CD8-positive, alpha-beta memory T cell (primary cell): ENCODE measurements around the gene APOE. TPM values are rescaled to one million over a fixed set of nuclear protein-coding genes. Genes with fewer than 3 reads are reported as not detected.
A peak's percentile ranks its signal among the peaks of the same experiment; 100 is the strongest.
"Not testable (repeated sequence)": the region's sequence is repeated elsewhere in the genome, so short reads cannot be mapped to it uniquely, and the experiment has no call there.

Source experiments
- CTCF ChIA-PET: fragments of 350-600 bp; sonication (Branson Sonifier 250); formaldehyde crosslinking; loops from one replicate; lab custom pipeline; 2021; ENCODE audit warnings: antibody characterized with exemption; lab: Charles Lee
- POLR2A ChIA-PET: fragments of 350-600 bp; sonication (Branson Sonifier 250); formaldehyde crosslinking; loops from one replicate; lab custom pipeline; 2021; ENCODE audit warnings: antibody characterized with exemption; lab: Charles Lee
- DNase-seq, 5 donors: peaks; one replicate each; pipeline versions ENCODE4 v3.0.0 to v3.0.0-alpha.2; 2020 to 2022; ENCODE audit warnings: mixed read lengths in 1 of 5
- H3K27ac ChIP-seq: one replicate; pipeline ENCODE4 v1.7.0; 2013; ENCODE audit warnings: low read depth, mild to moderate bottlenecking, low read length, moderate library complexity
- H3K27me3 ChIP-seq: 2 replicates; pipeline ENCODE4 v1.7.0; 2013; ENCODE audit warnings: low read length, mild to moderate bottlenecking; ENCODE audit not compliant: insufficient read depth, poor library complexity, severe bottlenecking
- H3K36me3 ChIP-seq: 2 replicates; pipeline ENCODE4 v1.7.0; 2013; ENCODE audit warnings: mild to moderate bottlenecking, low read length, moderate library complexity; ENCODE audit not compliant: insufficient read depth
- H3K4me1 ChIP-seq: 2 replicates; pipeline ENCODE4 v1.7.0; 2013; ENCODE audit warnings: mild to moderate bottlenecking, low read length, moderate library complexity; ENCODE audit not compliant: insufficient read depth
- H3K4me3 ChIP-seq: 2 replicates; pipeline ENCODE4 v1.7.0; 2013; ENCODE audit warnings: mild to moderate bottlenecking, low read length
- H3K9me3 ChIP-seq: 2 replicates; pipeline ENCODE4 v1.7.0; 2013; ENCODE audit warnings: mild to moderate bottlenecking, low read length
- H3K27ac Mint-ChIP-seq, 8 donors: one replicate each; pipeline ENCODE4 v1.8.0; 2020 to 2021; ENCODE audit warnings: mixed read lengths in 8 of 8, mild to moderate bottlenecking in 6 of 8, inconsistent platforms in 3 of 8, moderate library complexity in 3 of 8
- H3K27me3 Mint-ChIP-seq, 2 donors: one replicate each; pipeline ENCODE4 v1.8.0; 2020 to 2021; ENCODE audit warnings: mixed read lengths in 2 of 2, mild to moderate bottlenecking in 1 of 2, moderate library complexity in 1 of 2
- H3K36me3 Mint-ChIP-seq, 3 donors: one replicate each; pipeline ENCODE4 v1.8.0; 2020 to 2021; ENCODE audit warnings: mixed read lengths in 3 of 3, inconsistent platforms in 1 of 3, mild to moderate bottlenecking in 1 of 3
- H3K4me1 Mint-ChIP-seq, 3 donors: one replicate each; pipeline ENCODE4 v1.8.0; 2020 to 2021; ENCODE audit warnings: mixed read lengths in 3 of 3, inconsistent platforms in 1 of 3, mild to moderate bottlenecking in 1 of 3
- H3K4me3 Mint-ChIP-seq, 7 donors: one replicate each; pipeline ENCODE4 v1.8.0; 2020 to 2021; ENCODE audit warnings: mixed read lengths in 7 of 7, mild to moderate bottlenecking in 6 of 7, moderate library complexity in 4 of 7, inconsistent platforms in 2 of 7
- H3K9me3 Mint-ChIP-seq, 5 donors: one replicate each; pipeline ENCODE4 v1.8.0; 2020 to 2022; ENCODE audit warnings: mixed read lengths in 5 of 5, mild to moderate bottlenecking in 3 of 5, moderate library complexity in 2 of 5, inconsistent platforms in 1 of 5
- polyA plus RNA-seq: library from polyadenylated mRNA; unstranded; fragments of 300-500 nt; fragmentation: Illumina TruSeq; gene quantifications from one replicate; pipeline ENCODE4 v1.2.3, GENCODE V29; 2021
- total RNA-seq, 2 experiments: library from RNA; stranded (reverse); gene quantifications; one replicate each; pipeline ENCODE4 v1.2.3, GENCODE V29; 2021

The APOE gene
- total and polyA plus RNA-seq, 3 experiments from 2014 or later, result 4.5 TPM; not detected in 1

DNA sequence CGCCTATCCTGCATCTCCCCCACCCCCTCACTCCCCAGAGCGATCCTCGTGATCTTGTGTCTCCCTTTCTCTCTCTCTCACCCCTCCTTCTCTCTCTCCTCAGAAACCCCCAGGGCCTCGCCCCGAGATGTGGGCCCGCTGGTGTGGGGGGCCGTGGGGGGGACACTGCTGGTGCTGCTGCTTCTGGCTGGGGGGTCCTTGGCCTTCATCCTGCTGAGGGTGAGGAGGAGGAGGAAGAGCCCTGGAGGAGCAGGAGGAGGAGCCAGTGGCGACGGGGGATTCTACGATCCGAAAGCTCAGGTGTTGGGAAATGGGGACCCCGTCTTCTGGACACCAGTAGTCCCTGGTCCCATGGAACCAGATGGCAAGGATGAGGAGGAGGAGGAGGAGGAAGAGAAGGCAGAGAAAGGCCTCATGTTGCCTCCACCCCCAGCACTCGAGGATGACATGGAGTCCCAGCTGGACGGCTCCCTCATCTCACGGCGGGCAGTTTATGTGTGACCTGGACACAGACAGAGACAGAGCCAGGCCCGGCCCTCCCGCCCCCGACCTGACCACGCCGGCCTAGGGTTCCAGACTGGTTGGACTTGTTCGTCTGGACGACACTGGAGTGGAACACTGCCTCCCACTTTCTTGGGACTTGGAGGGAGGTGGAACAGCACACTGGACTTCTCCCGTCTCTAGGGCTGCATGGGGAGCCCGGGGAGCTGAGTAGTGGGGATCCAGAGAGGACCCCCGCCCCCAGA, 27.3 kb upstream of the APOE start:
- Mint-ChIP-seq H3K27me3 (peaks cover 6 to 15% of the 10 kb centered on the region in 2 donors), H3K4me1 (peaks cover 4 to 7% (median 7%) of the 10 kb centered on the region in 3 donors), H3K36me3 (no peaks in the 10 kb centered on the region), H3K4me3 (no peak overlapping the region), H3K27ac (peak overlapping the region in 1 of 8 donors; percentile 27), H3K9me3 (no peaks in the 10 kb centered on the region)
- no peak for DNase-seq
- POLR2A ChIA-PET, result no interaction called here
- CTCF ChIA-PET, result no interaction called here
- Histone ChIP-seq H3K36me3 (no peaks in the 10 kb centered on the region), H3K27ac (no peak overlapping the region), H3K4me1 (no peaks in the 10 kb centered on the region), H3K4me3 (no peak overlapping the region), H3K27me3 (no peaks in the 10 kb centered on the region), H3K9me3 (no peaks in the 10 kb centered on the region)

DNA sequence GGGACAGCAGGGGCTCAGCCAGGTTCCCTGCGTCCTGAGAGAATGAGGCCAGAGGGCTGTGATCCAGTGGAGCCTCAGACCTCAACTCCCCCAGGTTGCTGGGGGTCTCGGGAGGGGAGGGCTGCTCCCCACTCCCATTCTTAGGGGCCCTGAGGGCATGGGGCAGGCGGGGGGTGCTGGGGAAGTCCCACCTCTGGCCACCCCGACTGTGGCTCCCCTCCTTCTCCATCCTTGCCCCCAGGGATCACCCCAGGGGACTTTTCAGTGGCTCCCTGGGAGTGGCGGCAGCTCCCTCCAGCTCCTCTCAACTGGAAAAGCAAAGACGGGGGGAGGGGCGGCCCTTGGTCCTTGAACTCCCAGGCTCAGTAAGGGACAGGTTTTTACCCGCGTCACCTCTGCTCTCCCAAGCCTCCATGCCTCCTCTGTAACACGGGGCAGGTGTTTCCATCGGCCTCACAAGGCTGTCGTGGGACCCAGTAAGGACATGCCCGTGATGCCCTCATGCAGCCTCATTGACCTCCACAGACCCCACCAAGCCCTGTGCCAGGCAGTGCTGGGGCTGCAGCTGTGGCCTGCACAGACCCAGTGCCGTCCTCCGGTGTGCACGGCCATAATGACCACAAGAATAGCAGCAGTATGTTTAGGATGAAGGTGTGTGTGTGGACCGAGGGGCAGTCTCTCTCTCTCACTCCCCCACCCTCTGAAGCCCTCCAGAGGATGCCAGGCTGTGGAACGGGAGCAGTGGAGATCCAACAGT, 26.1 kb upstream of the APOE start:
- no peaks in the 10 kb centered on the region for H3K36me3 Mint-ChIP-seq
- POLR2A ChIA-PET, result no interaction called here
- no peak overlapping the region for H3K27ac ChIP-seq
- no peaks in the 10 kb centered on the region for H3K27me3 ChIP-seq
- no peak overlapping the region for H3K27ac Mint-ChIP-seq
- H3K9me3 ChIP-seq, result no peaks in the 10 kb centered on the region
- H3K4me3 Mint-ChIP-seq, result no peak overlapping the region
- peaks cover 6 to 15% of the 10 kb centered on the region in 2 donors for H3K27me3 Mint-ChIP-seq
- no peaks in the 10 kb centered on the region for H3K9me3 Mint-ChIP-seq
- no peaks in the 10 kb centered on the region for H3K4me1 ChIP-seq
- CTCF ChIA-PET, result no interaction called here
- H3K4me3 ChIP-seq, result no peak overlapping the region
- H3K4me1 Mint-ChIP-seq, result peaks cover 4 to 7% (median 7%) of the 10 kb centered on the region in 3 donors
- no peak for DNase-seq
- no peaks in the 10 kb centered on the region for H3K36me3 ChIP-seq

DNA sequence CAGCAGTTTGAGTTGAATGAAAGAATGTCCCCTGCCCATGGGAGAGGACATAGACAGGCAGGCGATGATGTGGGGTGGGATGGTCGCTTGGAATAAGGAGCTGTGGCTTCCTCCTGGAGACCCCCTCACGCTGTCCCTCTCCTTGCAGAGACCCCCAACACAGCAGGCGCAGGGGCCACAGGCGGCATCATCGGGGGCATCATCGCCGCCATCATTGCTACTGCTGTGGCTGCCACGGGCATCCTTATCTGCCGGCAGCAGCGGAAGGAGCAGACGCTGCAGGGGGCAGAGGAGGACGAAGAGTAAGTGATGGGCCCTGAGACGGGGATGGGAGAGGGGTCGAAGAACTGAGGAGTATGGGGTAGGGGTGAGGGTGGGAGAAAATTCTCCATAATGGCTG, 23.5 kb upstream of the APOE start:
- Mint-ChIP-seq H3K4me3 (no peak overlapping the region), H3K27me3 (peaks cover 6 to 15% of the 10 kb centered on the region in 2 donors), H3K9me3 (no peaks in the 10 kb centered on the region), H3K4me1 (peaks cover 3 to 4% (median 4%) of the 10 kb centered on the region in 3 donors), H3K27ac (no peak overlapping the region), H3K36me3 (no peaks in the 10 kb centered on the region)
- no peak overlapping the region for H3K27ac ChIP-seq
- POLR2A ChIA-PET, result no interaction called here
- H3K27me3 ChIP-seq, result no peaks in the 10 kb centered on the region
- no peak for DNase-seq
- no peaks in the 10 kb centered on the region for H3K4me1 ChIP-seq
- no peak overlapping the region for H3K4me3 ChIP-seq
- H3K9me3 ChIP-seq, result no peaks in the 10 kb centered on the region
- H3K36me3 ChIP-seq, result no peaks in the 10 kb centered on the region
- CTCF ChIA-PET, result no interaction called here

DNA sequence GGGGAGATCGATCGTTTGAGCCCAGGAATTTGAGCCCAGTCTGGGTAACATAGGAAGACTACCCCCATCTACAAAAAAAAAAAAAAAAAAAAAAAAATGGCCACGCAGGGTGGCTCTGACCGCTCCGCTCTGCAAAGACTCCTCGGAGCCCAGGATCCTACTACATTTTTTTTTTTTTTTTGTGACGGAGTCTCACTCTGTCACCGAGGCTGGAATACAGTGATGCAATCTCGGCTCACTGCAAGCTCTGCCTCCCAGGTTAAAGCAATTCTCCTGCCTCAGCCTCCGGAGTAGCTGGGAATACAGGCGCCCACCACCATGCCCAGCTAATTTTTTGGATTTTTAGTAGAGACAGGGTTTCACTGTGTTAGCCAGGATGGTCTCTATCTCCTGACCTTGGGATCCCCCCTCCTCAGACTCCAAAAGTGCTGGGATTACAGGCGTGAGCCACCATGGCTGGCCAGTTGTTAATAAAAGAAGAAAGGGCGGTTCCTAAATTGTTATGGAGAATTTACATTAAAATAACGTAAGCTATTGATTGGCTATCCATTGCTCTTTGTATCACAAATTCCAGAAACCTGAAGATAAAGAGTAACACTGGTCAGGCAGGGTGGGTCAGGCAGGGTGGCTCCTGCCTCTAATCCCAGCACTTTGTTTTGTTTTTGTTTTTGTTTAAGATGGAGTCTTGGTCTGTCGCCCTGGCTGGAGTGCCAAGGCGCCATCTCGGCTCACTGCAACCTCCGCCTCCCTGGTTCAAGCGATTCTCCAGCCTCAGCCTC, 22.8 kb upstream of the APOE start:
- H3K36me3 Mint-ChIP-seq, H3K4me1 ChIP-seq, H3K4me3 ChIP-seq, H3K9me3 Mint-ChIP-seq, H3K27ac ChIP-seq, POLR2A ChIA-PET, H3K36me3 ChIP-seq, DNase-seq, H3K27ac Mint-ChIP-seq, H3K4me3 Mint-ChIP-seq, H3K27me3 ChIP-seq, CTCF ChIA-PET, H3K4me1 Mint-ChIP-seq, H3K9me3 ChIP-seq: not testable (repeated sequence)
- H3K27me3 Mint-ChIP-seq, result peaks cover 4 to 15% of the 10 kb centered on the region in 2 donors

DNA sequence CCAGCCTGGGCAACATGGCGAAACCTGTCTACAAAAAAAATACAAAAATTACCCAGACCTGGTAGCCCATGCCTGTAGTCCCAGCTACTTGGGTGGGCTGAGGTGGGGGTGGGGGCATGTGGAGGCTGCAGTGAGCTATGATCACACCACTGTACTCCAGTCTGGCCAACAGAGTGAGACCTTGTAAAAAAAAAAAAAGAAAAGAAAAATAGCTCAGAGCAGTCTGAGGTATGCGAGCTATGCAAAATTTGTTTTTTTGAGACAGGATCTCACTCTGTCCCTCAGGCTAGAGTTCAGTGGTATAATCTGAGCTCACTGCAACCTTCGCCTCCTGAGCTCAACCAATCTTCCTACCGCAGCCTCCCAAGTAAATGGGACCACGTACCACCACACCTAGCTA, 21.7 kb upstream of the APOE start:
- Mint-ChIP-seq H3K4me3 (no peak overlapping the region), H3K36me3 (no peaks in the 10 kb centered on the region), H3K4me1 (peaks cover under 1 to 2% (median under 1%) of the 10 kb centered on the region in 3 donors), H3K27me3 (peaks cover under 1 to 11% of the 10 kb centered on the region in 2 donors), H3K27ac (no peak overlapping the region), H3K9me3 (no peaks in the 10 kb centered on the region)
- Histone ChIP-seq H3K4me3 (no peak overlapping the region), H3K27ac (no peak overlapping the region), H3K27me3 (no peaks in the 10 kb centered on the region), H3K9me3 (no peaks in the 10 kb centered on the region), H3K36me3 (no peaks in the 10 kb centered on the region), H3K4me1 (no peaks in the 10 kb centered on the region)
- ChIA-PET CTCF (no interaction called here), POLR2A (interaction anchor here (0.6 kb wide), 1 partner anchor 10 kb away, joined by 3 read pairs; no protein-coding TSS in a partner anchor)
- DNase-seq, result no peak

DNA sequence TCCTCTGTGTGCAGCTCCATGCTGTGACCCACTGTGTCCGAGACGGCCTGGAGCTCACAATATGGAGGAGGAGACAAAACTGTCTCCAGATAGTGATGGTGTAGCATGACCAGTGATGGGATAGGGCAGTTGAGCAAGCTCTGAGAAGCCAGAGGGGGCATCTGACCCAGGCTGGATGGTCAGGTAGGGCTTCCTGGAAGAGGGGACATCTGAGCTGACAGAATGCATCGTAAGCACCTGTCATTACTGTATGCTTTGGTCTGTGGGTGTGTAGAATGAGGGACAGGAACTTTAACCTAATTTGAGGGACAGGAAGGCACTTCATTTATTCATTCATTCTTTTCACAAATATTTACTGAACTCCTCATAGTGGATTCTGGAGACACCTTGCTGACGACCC, 21.0 kb upstream of the APOE start:
- CTCF ChIA-PET, result no interaction called here
- Histone ChIP-seq H3K4me3 (no peak overlapping the region), H3K36me3 (no peaks in the 10 kb centered on the region), H3K27ac (no peak overlapping the region), H3K4me1 (peaks cover 3% of the 10 kb centered on the region), H3K9me3 (no peaks in the 10 kb centered on the region), H3K27me3 (no peaks in the 10 kb centered on the region)
- peak overlapping the region in 1 of 8 donors; percentile 84 for H3K27ac Mint-ChIP-seq
- H3K36me3 Mint-ChIP-seq, result no peaks in the 10 kb centered on the region
- POLR2A ChIA-PET, result no interaction called here
- peaks cover 0 to 11% of the 10 kb centered on the region in 2 donors for H3K27me3 Mint-ChIP-seq
- no peaks in the 10 kb centered on the region for H3K9me3 Mint-ChIP-seq
- peaks cover 4 to 6% (median 5%) of the 10 kb centered on the region in 3 donors for H3K4me1 Mint-ChIP-seq
- no peak for DNase-seq
- H3K4me3 Mint-ChIP-seq, result peak overlapping the region in 1 of 7 donors; percentile 78

DNA sequence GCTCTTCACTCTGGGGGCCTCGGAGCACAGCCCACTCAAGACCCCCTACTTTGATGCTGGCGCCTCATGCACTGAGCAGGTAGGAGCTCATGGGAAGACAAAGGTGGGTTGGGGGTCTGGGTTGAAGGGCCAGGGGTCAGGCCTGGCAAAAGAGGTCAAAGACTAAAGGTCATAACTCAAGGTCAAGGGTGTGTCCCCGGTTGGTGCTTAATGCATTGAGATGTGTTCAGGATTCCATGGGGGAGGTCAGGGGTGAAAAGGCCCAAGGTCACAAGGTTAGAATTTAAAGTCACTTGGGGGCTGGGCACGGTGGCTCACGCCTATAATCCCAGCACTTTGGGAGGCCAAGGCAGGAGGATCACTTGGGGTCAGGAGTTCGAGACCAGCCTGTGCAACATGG, 19.5 kb upstream of the APOE start:
- CTCF ChIA-PET, result interaction anchor here (0.5 kb wide), 1 partner anchor 111 kb away, joined by 3 read pairs; no protein-coding TSS in a partner anchor
- peaks cover 0 to 2% (median 0%) of the 10 kb centered on the region in 3 donors for H3K36me3 Mint-ChIP-seq
- no peaks in the 10 kb centered on the region for H3K27me3 ChIP-seq
- no peak overlapping the region for H3K4me3 ChIP-seq
- H3K27ac Mint-ChIP-seq, result peak overlapping the region in 1 of 8 donors; percentile 36
- no peaks in the 10 kb centered on the region for H3K9me3 Mint-ChIP-seq
- H3K4me1 Mint-ChIP-seq, result peaks cover 11 to 13% (median 11%) of the 10 kb centered on the region in 3 donors
- H3K27me3 Mint-ChIP-seq, result peaks cover 0 to 5% of the 10 kb centered on the region in 2 donors
- POLR2A ChIA-PET, result no interaction called here
- no peaks in the 10 kb centered on the region for H3K9me3 ChIP-seq
- H3K27ac ChIP-seq, result no peak overlapping the region
- H3K4me1 ChIP-seq, result peaks cover 10% of the 10 kb centered on the region
- DNase-seq, result no peak
- no peak overlapping the region for H3K4me3 Mint-ChIP-seq
- H3K36me3 ChIP-seq, result no peaks in the 10 kb centered on the region
